ENCODE results near the gene TOR1A.

TOR1A gene

DNA sequence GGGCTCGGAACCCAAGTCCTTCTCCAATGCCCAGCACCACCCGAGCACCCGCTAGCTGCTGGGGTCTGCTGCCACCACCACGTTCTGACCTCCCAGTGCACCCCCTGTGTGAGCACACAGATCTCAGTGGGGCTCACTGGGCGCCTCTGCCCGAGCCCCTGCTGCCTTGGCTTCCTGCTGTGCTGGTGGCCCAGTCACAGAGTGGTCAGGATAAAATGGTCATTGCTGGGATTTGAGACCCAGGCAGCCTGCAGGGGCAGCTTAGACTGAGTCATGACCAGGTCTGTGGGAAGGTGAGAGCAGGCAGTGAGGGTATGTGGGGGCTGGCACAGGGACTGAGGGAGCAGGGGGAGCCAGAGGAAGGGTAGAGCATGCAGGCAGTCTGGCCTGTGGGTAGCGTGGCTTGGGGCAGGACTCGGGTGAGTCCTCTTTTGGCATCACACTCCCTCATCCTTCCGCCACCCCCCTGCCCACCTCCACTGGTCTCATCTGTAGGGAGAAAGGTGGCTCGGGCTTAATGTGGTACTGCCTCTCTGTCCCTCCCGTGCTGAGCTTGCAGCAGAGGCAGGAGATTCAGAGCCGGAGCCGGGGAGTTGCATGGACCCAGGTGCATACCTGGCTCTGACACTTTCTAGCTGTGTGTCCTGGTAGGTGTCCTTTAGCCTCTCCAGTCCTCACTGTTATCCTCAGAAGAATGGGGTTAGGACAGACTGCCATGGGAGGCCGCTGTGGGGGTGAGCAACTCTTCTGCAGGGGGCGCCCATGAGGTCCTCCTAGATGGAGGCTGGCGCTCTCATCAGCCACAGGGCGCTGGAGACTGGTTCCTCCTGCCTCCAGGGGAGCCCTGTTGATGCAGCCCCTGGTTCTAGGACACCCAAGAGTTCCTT, 43.4 kb upstream of the TOR1A start:
- TF ChIP-seq, protein P1, sequence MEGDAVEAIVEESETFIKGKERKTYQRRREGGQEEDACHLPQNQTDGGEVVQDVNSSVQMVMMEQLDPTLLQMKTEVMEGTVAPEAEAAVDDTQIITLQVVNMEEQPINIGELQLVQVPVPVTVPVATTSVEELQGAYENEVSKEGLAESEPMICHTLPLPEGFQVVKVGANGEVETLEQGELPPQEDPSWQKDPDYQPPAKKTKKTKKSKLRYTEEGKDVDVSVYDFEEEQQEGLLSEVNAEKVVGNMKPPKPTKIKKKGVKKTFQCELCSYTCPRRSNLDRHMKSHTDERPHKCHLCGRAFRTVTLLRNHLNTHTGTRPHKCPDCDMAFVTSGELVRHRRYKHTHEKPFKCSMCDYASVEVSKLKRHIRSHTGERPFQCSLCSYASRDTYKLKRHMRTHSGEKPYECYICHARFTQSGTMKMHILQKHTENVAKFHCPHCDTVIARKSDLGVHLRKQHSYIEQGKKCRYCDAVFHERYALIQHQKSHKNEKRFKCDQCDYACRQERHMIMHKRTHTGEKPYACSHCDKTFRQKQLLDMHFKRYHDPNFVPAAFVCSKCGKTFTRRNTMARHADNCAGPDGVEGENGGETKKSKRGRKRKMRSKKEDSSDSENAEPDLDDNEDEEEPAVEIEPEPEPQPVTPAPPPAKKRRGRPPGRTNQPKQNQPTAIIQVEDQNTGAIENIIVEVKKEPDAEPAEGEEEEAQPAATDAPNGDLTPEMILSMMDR (conservative IDR thresholded peaks at IDR 0.05; ENCODE audit: low read length), result peak; percentile 36; the same call in 1 of the 2 replicates
- no peak for TF ChIP-seq EZH2phosphoT487 (IDR thresholded peaks at IDR 0.05; ENCODE audit: borderline replicate concordance)
- Histone ChIP-seq H3K79me2 (ENCODE audit: insufficient read depth, low read length) (no peaks in the 10 kb centered on the region), H2AFZ (ENCODE audit: low read length) (no peak overlapping the region), H4K20me1 (ENCODE audit: insufficient read depth, low read length, poor library complexity, severe bottlenecking) (no peaks in the 10 kb centered on the region), H3K9ac (ENCODE audit: low read depth, low read length, poor library complexity, severe bottlenecking) (peak overlapping the region; percentile 39), H3K27me3 (ENCODE audit: insufficient read depth, low read length, poor library complexity, severe bottlenecking) (no peaks in the 10 kb centered on the region), H3K9me3 (ENCODE audit: insufficient read depth, low read depth, low read length) (no peaks in the 10 kb centered on the region), H3K4me2 (ENCODE audit: low read depth, low read length, poor library complexity, severe bottlenecking) (no peak overlapping the region), H3K4me1 (ENCODE audit: insufficient read depth, low read length, poor library complexity, severe bottlenecking) (peaks cover 37% of the 10 kb centered on the region), H3K9me2 (replicated peaks; ENCODE audit: low read depth, low read length) (no peaks in the 10 kb centered on the region), H3F3A (ENCODE audit: low read depth) (no peaks in the 10 kb centered on the region), H3K4me3 (ENCODE audit: low read length, poor library complexity, severe bottlenecking) (no peak overlapping the region), H3K36me3 (ENCODE audit: insufficient read depth, low read length) (no peaks in the 10 kb centered on the region)

DNA sequence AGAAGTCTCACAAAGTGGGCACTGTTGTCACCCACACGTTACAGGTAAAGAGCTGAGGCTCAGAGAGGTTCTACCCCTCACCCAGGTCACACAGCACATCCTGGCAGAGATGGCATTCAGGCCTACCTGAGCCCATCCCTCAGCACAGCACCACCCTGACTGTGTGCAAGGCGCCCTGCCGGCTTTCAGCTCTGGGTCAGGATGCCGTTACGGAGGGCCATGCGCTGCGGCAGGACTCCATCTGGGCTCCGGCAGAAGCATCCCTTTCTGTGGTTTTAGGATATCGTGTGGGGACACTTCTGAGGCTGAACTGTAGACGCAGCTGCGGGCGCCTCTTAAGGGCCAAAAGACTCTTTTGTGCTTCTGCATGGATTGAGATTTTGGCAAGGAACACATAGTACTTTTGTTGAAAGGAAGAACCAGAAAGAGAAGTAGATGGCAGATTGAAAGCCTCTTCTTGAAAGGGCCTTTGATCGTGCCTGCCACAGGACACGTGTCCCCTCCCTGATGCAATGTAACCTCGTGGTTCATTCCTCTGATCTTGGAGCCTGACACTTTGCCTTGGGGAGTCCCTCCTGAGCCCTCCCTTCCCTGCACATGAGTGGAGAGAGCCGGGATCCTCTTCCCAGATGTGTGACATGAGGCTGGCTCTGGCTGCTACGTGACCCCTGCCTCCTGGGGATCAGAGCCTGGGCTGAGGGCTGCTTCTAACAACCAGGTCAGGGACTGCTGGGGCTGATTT, 42.6 kb upstream of the TOR1A start:
- Histone ChIP-seq H3K36me3 (ENCODE audit: insufficient read depth, low read length) (no peaks in the 10 kb centered on the region), H3K79me2 (ENCODE audit: insufficient read depth, low read length) (no peaks in the 10 kb centered on the region), H3F3A (ENCODE audit: low read depth) (no peaks in the 10 kb centered on the region), H3K9me2 (replicated peaks; ENCODE audit: low read depth, low read length) (no peaks in the 10 kb centered on the region), H3K4me2 (ENCODE audit: low read depth, low read length, poor library complexity, severe bottlenecking) (no peak overlapping the region), H3K27me3 (ENCODE audit: insufficient read depth, low read length, poor library complexity, severe bottlenecking) (no peaks in the 10 kb centered on the region), H3K9ac (ENCODE audit: low read depth, low read length, poor library complexity, severe bottlenecking) (peak overlapping the region; percentile 39), H2AFZ (ENCODE audit: low read length) (no peak overlapping the region), H3K9me3 (ENCODE audit: insufficient read depth, low read depth, low read length) (no peaks in the 10 kb centered on the region), H3K4me3 (ENCODE audit: low read length, poor library complexity, severe bottlenecking) (no peak overlapping the region), H3K4me1 (ENCODE audit: insufficient read depth, low read length, poor library complexity, severe bottlenecking) (peaks cover 45% of the 10 kb centered on the region), H4K20me1 (ENCODE audit: insufficient read depth, low read length, poor library complexity, severe bottlenecking) (no peaks in the 10 kb centered on the region)
- TF ChIP-seq EZH2phosphoT487 (IDR thresholded peaks at IDR 0.05; ENCODE audit: borderline replicate concordance), result no peak
- TF ChIP-seq, protein P1 (conservative IDR thresholded peaks at IDR 0.05; ENCODE audit: low read length), result no peak

DNA sequence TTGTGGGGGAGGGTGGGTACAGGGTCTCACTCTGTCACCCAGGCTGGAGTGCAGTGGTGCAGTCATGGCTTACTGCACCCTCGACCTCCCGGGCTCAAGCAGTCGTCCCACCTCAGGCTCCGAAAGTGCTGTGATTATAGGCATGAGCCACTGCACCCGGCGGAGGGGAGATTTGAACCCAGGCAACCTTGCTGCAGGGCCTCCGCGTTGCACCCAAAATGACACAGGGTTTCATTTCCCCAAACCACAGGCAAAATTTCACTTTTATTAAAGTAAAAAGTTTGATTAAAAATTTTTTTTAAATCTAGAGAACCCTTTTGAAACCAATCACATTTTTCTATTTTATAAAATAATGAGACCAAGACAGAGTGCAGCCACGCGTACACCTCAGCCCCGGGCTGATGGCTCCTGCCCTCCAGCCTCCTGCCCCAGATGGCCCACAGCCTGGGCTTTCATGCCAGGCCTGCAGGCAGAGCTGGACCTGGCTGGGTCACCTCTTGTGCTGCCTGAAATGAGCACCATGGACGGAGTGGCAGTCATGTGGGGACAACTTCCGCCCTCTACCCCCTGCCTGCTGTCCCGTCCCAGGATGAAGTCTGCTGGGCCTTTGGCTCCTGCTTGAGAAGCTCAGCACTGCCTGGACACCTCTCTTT, 41.9 kb upstream of the TOR1A start:
- H3K27me3 ChIP-seq (ENCODE audit: insufficient read depth, low read length, poor library complexity, severe bottlenecking), result no peaks in the 10 kb centered on the region
- peaks cover 53% of the 10 kb centered on the region for H3K4me1 ChIP-seq (ENCODE audit: insufficient read depth, low read length, poor library complexity, severe bottlenecking)
- peak overlapping the region; percentile 38 for H3K9ac ChIP-seq (ENCODE audit: low read depth, low read length, poor library complexity, severe bottlenecking)
- no peaks in the 10 kb centered on the region for H3K36me3 ChIP-seq (ENCODE audit: insufficient read depth, low read length)
- no peaks in the 10 kb centered on the region for H3K9me3 ChIP-seq (ENCODE audit: insufficient read depth, low read depth, low read length)
- H3K79me2 ChIP-seq (ENCODE audit: insufficient read depth, low read length), result no peaks in the 10 kb centered on the region
- no peak overlapping the region for H3K4me2 ChIP-seq (ENCODE audit: low read depth, low read length, poor library complexity, severe bottlenecking)
- H3K9me2 ChIP-seq (replicated peaks; ENCODE audit: low read depth, low read length), result no peaks in the 10 kb centered on the region
- no peak overlapping the region for H3K4me3 ChIP-seq (ENCODE audit: low read length, poor library complexity, severe bottlenecking)
- no peak overlapping the region for H2AFZ ChIP-seq (ENCODE audit: low read length)
- no peaks in the 10 kb centered on the region for H4K20me1 ChIP-seq (ENCODE audit: insufficient read depth, low read length, poor library complexity, severe bottlenecking)
- no peak for TF ChIP-seq EZH2phosphoT487 (IDR thresholded peaks at IDR 0.05; ENCODE audit: borderline replicate concordance)
- TF ChIP-seq, protein P1 (conservative IDR thresholded peaks at IDR 0.05; ENCODE audit: low read length), result no peak
- no peaks in the 10 kb centered on the region for H3F3A ChIP-seq (ENCODE audit: low read depth)
